Bronchial epithelial cell (primary cell): Measurements from ENCODE around the gene ACTBL2. TPM values are rescaled to one million over a fixed set of nuclear protein-coding genes. Genes with fewer than 3 reads are reported as not detected.
A peak's percentile ranks its signal among the peaks of the same experiment; 100 is the strongest.

Experiments
- DNase-seq: peaks from one replicate; pipeline ENCODE4 v3.0.0-alpha.2; 2010; ENCODE audit warnings: low read depth
- FAIRE-seq: peaks from 2 replicates; lab custom pipeline; 2011; peaks lifted over from hg19 to GRCh38; lab: Jason Lieb, UNC
- H3K27me3 ChIP-seq: 2 replicates; pipeline ENCODE4 v1.5.1; 2011; ENCODE audit warnings: low read length; ENCODE audit not compliant: control insufficient read depth, insufficient read depth
- H3K36me3 ChIP-seq: 2 replicates; pipeline ENCODE4 v1.5.1; 2011; ENCODE audit warnings: low read length; ENCODE audit not compliant: control insufficient read depth, insufficient read depth
- H3K4me3 ChIP-seq: 2 replicates; pipeline ENCODE4 v1.5.1; 2011; ENCODE audit warnings: mild to moderate bottlenecking, low read depth, low read length, control low read depth
- total RNA-seq: library from RNA; depleted of rRNA; stranded (reverse); fragments of >200 nt; gene quantifications from 2 replicates; pipeline ENCODE4 v1.2.1, GENCODE V29; 2014
- TF ChIP-seq, protein P1 (sequence below): IDR thresholded peaks from 2 replicates; pipeline ENCODE4 v1.5.1; 2011; ENCODE audit warnings: mild to moderate bottlenecking, moderate library complexity, low read length, control low read depth, inconsistent platforms; ENCODE audit not compliant: insufficient read depth, severe bottlenecking

The ACTBL2 gene
- total RNA-seq, 1 donor from 2014 or later = under 0.01 TPM

GRCh38 chr5:57455511-57456455 is 26.8 kb downstream of the ACTBL2 start:
- DNase-seq (no peak), FAIRE-seq (no peak)
- Histone ChIP-seq H3K27me3 (no peaks in the 10 kb centered on the region), H3K4me3 (no peak overlapping the region), H3K36me3 (no peaks in the 10 kb centered on the region)
- TF ChIP-seq, protein P1, sequence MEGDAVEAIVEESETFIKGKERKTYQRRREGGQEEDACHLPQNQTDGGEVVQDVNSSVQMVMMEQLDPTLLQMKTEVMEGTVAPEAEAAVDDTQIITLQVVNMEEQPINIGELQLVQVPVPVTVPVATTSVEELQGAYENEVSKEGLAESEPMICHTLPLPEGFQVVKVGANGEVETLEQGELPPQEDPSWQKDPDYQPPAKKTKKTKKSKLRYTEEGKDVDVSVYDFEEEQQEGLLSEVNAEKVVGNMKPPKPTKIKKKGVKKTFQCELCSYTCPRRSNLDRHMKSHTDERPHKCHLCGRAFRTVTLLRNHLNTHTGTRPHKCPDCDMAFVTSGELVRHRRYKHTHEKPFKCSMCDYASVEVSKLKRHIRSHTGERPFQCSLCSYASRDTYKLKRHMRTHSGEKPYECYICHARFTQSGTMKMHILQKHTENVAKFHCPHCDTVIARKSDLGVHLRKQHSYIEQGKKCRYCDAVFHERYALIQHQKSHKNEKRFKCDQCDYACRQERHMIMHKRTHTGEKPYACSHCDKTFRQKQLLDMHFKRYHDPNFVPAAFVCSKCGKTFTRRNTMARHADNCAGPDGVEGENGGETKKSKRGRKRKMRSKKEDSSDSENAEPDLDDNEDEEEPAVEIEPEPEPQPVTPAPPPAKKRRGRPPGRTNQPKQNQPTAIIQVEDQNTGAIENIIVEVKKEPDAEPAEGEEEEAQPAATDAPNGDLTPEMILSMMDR = no peak

GRCh38 chr5:57454896-57455295 is 27.7 kb downstream of the ACTBL2 start:
- TF ChIP-seq, protein P1 = no peak
- Histone ChIP-seq H3K4me3 (no peak overlapping the region), H3K36me3 (no peaks in the 10 kb centered on the region), H3K27me3 (no peaks in the 10 kb centered on the region)
- no peak for DNase-seq
- FAIRE-seq = no peak

DNA sequence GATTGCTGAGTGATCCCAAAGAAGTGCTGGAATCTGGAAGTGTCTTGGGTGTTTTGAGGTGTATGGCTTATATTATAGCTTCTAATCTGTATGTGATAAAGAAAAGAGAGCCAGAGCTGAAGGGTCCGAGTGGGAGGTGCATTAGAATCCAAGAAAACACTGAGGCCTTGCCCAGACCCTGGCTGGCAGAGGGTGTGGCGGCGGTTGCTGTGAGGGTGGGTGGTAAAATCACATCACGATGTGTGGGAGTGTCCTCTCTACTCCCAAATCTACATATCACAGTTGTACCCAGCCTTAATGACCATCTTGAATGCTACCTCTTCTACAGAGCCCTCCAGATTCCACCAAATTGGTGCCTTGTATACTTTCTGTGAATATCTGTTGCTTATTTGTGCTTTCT is 28.9 kb downstream of the ACTBL2 start:
- FAIRE-seq = no peak
- Histone ChIP-seq H3K36me3 (no peaks in the 10 kb centered on the region), H3K4me3 (no peak overlapping the region), H3K27me3 (no peaks in the 10 kb centered on the region)
- TF ChIP-seq, protein P1 = no peak
- no peak for DNase-seq

GRCh38 chr5:57452885-57453284 is 29.7 kb downstream of the ACTBL2 start:
- H3K27me3 ChIP-seq = no peaks in the 10 kb centered on the region
- no peak overlapping the region for H3K4me3 ChIP-seq
- DNase-seq (no peak), FAIRE-seq (no peak)
- no peaks in the 10 kb centered on the region for H3K36me3 ChIP-seq
- TF ChIP-seq, protein P1 = no peak

- TF ChIP-seq, protein P1 = no peak
- no peak overlapping the region for H3K4me3 ChIP-seq
- H3K27me3 ChIP-seq = no peaks in the 10 kb centered on the region
- peak; percentile 60 for FAIRE-seq
- peak; percentile 27 for DNase-seq
- H3K36me3 ChIP-seq = no peaks in the 10 kb centered on the region
These were observed 31.4 kb downstream of the ACTBL2 start for GRCh38 chr5:57450991-57451876.
